Astrocyte of the cerebellum (primary cell): ENCODE measurements around the gene MPP4.

Experiments used
- DNase-seq: peaks from one replicate; pipeline ENCODE4 v3.0.0-alpha.2; 2011; ENCODE audit warnings: low read depth
- H3K4me3 ChIP-seq: 2 replicates; pipeline ENCODE4 v1.5.1; 2011; ENCODE audit warnings: mild to moderate bottlenecking, low read depth, low read length, moderate library complexity
- CTCF ChIP-seq: IDR thresholded peaks from 2 replicates; pipeline ENCODE4 v1.5.1; 2012; ENCODE audit warnings: low read length, low read depth, moderate library complexity, mild to moderate bottlenecking; ENCODE audit errors: missing control alignments
- in situ Hi-C: cut with HindIII; loops from 2 replicates; pipeline ENCODE4 v1.10.0; 2017; ENCODE audit warnings: low sequenced_read_pairs

The MPP4 gene

GRCh38 chr2:201715459-201715858 lies 17.0 kb upstream of the MPP4 start:
- no peak for DNase-seq
- in situ Hi-C loops: no loop called here
- H3K4me3 ChIP-seq: no peak overlapping the region
- no peak for TF ChIP-seq CTCF

GRCh38 chr2:201712726-201713125 lies 14.3 kb upstream of the MPP4 start:
- no peak for DNase-seq
- in situ Hi-C loops: no loop called here
- TF ChIP-seq CTCF: no peak
- H3K4me3 ChIP-seq: no peak overlapping the region

- H3K4me3 ChIP-seq: no peak overlapping the region
- no peak for TF ChIP-seq CTCF
- in situ Hi-C loops: no loop called here
- no peak for DNase-seq
These were observed 11.3 kb upstream of the MPP4 start for GRCh38 chr2:201709747-201710146.

GRCh38 chr2:201709049-201709448 lies 10.6 kb upstream of the MPP4 start:
- TF ChIP-seq CTCF: no peak
- no peak overlapping the region for H3K4me3 ChIP-seq
- DNase-seq: no peak
- in situ Hi-C loops: no loop called here

GRCh38 chr2:201707753-201708152 lies 9.3 kb upstream of the MPP4 start:
- no peak overlapping the region for H3K4me3 ChIP-seq
- peak; percentile 53 for TF ChIP-seq CTCF
- DNase-seq: peak; percentile 32
- in situ Hi-C loops: no loop called here

- H3K4me3 ChIP-seq: no peak overlapping the region
- TF ChIP-seq CTCF: no peak
- no peak for DNase-seq
- in situ Hi-C loops: no loop called here
These were observed 8.7 kb upstream of the MPP4 start for GRCh38 chr2:201707142-201707541.

- H3K4me3 ChIP-seq: no peak overlapping the region
- no peak for TF ChIP-seq CTCF
- no peak for DNase-seq
- in situ Hi-C loops: no loop called here
These were observed 6.1 kb upstream of the MPP4 start for GRCh38 chr2:201704536-201704935.
